PC-3 (cell line): ENCODE measurements around the gene KIF6.

Source experiments
- CTCF ChIP-seq: fragments of 300-600 bp; sonication (generic); conservative IDR thresholded peaks from 2 replicates; pipeline ENCODE4 v1.5.1; 2017; ENCODE audit warnings: antibody characterized with exemption, low read depth, mild to moderate bottlenecking, low read length
- EZH2 ChIP-seq: fragments of 300-600 bp; sonication (generic); IDR thresholded peaks from one replicate; pipeline ENCODE4 v1.6.1; 2017; ENCODE audit warnings: antibody characterized with exemption, mild to moderate bottlenecking, low read length; ENCODE audit not compliant: unreplicated experiment
- EZH2phosphoT487 ChIP-seq: fragments of 300-600 bp; sonication (generic); IDR thresholded peaks from 2 replicates; pipeline ENCODE4 v1.6.1; 2018; ENCODE audit warnings: mild to moderate bottlenecking, antibody characterized with exemption, low read length, borderline replicate concordance

- no peak for TF ChIP-seq CTCF
- no peak for TF ChIP-seq EZH2
- no peak for TF ChIP-seq EZH2phosphoT487
These were observed 207.0 kb downstream of the KIF6 start for GRCh38 chr6:39518221-39518620.
